Measurements from ENCODE around the gene RAB2B. TPM values are rescaled to one million over a fixed set of nuclear protein-coding genes. Genes with fewer than 3 reads are reported as not detected.

RAB2B gene
- total and polyA plus RNA-seq, 4 donors, result 14.8 to 42.7 (median 20.4) TPM

- H3K27me3 ChIP-seq (ENCODE audit: control insufficient read depth in 3 of 3, insufficient read depth in 3 of 3, low read length in 2 of 3), result no peaks in the 10 kb centered on the region
- no peak overlapping the region for H3K4me3 ChIP-seq
- no peaks in the 10 kb centered on the region for H3K9me3 ChIP-seq (ENCODE audit: control insufficient read depth in 4 of 4, insufficient read depth in 3 of 4, low read length in 3 of 4)
- H3K36me3 ChIP-seq (ENCODE audit: control insufficient read depth in 4 of 4, insufficient read depth in 4 of 4, low read length in 4 of 4), result peaks cover 0 to 18% (median 3%) of the 10 kb centered on the region in 4 donors
- no peak overlapping the region for H3K27ac ChIP-seq (ENCODE audit: low read depth in 1 of 2, low read length in 1 of 2)
- H3K9ac ChIP-seq (ENCODE audit: insufficient read depth in 1 of 2, low read length in 2 of 2), result no peak overlapping the region
- TF ChIP-seq CTCF (IDR thresholded peaks at IDR 0.05; ENCODE audit: control extremely low read depth, extremely low read depth), result no peak
- 75 to 94% methylated on average over 1 of the region's 1 CpG for whole genome bisulfite sequencing, 2 donors
- peaks cover 0 to 4% (median 2%) of the 10 kb centered on the region in 5 donors for H3K4me1 ChIP-seq (ENCODE audit: control insufficient read depth in 5 of 5, insufficient read depth in 5 of 5, low read length in 5 of 5)
- DNase-seq (no peak), ATAC-seq (ENCODE audit: insufficient read depth, low FRiP score) (no peak)
These were observed 44.0 kb upstream of the RAB2B start for GRCh38 chr14:21520767-21521166.

DNA sequence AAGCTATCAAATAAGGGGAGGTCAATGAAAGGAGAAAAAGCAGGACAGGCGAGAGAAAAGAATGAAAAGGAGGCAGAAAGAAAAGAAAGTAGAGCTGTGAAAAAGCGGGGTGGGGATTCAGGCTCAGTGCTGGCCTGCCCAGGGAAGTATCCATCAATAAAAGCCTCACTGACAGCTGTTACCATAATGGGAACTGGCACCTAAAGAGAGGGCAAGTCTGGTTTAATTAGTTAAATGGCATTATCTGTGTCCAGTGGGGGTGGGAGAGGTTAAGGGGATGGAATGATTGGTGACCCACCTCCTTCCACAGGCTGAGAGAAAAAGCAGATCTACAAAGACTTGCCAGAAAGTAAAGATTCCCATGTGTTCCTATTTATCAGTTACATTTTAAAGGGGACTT lies 42.0 kb upstream of the RAB2B start:
- Histone ChIP-seq H3K27ac (ENCODE audit: low read depth in 1 of 2, low read length in 1 of 2) (no peak overlapping the region), H3K4me3 (no peak overlapping the region), H3K9ac (ENCODE audit: insufficient read depth in 1 of 2, low read length in 2 of 2) (no peak overlapping the region), H3K9me3 (ENCODE audit: control insufficient read depth in 4 of 4, insufficient read depth in 3 of 4, low read length in 3 of 4) (no peaks in the 10 kb centered on the region), H3K27me3 (ENCODE audit: control insufficient read depth in 3 of 3, insufficient read depth in 3 of 3, low read length in 2 of 3) (no peaks in the 10 kb centered on the region), H3K4me1 (ENCODE audit: control insufficient read depth in 5 of 5, insufficient read depth in 5 of 5, low read length in 5 of 5) (peaks cover 0 to 2% (median 0%) of the 10 kb centered on the region in 5 donors), H3K36me3 (ENCODE audit: control insufficient read depth in 4 of 4, insufficient read depth in 4 of 4, low read length in 4 of 4) (peaks cover 0 to 9% (median 1%) of the 10 kb centered on the region in 4 donors)
- TF ChIP-seq CTCF (IDR thresholded peaks at IDR 0.05; ENCODE audit: control extremely low read depth, extremely low read depth), result no peak
- WGBS, 2 donors, result 91 to 94% methylated on average over 2 of the region's 2 CpGs
- no peak for ATAC-seq (ENCODE audit: insufficient read depth, low FRiP score)
- no peak for DNase-seq

GRCh38 chr14:21514341-21514740 lies 37.6 kb upstream of the RAB2B start:
- TF ChIP-seq CTCF (IDR thresholded peaks at IDR 0.05; ENCODE audit: control extremely low read depth, extremely low read depth), result no peak
- ATAC-seq (ENCODE audit: insufficient read depth, low FRiP score) (no peak), DNase-seq (no peak)
- 95 to 97% methylated on average over 1 of the region's 1 CpG for whole genome bisulfite sequencing, 2 donors
- no peaks in the 10 kb centered on the region for H3K27me3 ChIP-seq (ENCODE audit: control insufficient read depth in 3 of 3, insufficient read depth in 3 of 3, low read length in 2 of 3)
- H3K36me3 ChIP-seq (ENCODE audit: control insufficient read depth in 4 of 4, insufficient read depth in 4 of 4, low read length in 4 of 4), result no peaks in the 10 kb centered on the region
- no peaks in the 10 kb centered on the region for H3K9me3 ChIP-seq (ENCODE audit: control insufficient read depth in 4 of 4, insufficient read depth in 3 of 4, low read length in 3 of 4)
- no peak overlapping the region for H3K4me3 ChIP-seq
- H3K4me1 ChIP-seq (ENCODE audit: control insufficient read depth in 5 of 5, insufficient read depth in 5 of 5, low read length in 5 of 5), result peaks cover 0 to 9% (median 6%) of the 10 kb centered on the region in 5 donors
- H3K27ac ChIP-seq (ENCODE audit: low read depth in 1 of 2, low read length in 1 of 2), result no peak overlapping the region
- H3K9ac ChIP-seq (ENCODE audit: insufficient read depth in 1 of 2, low read length in 2 of 2), result no peak overlapping the region

All from lung (tissue), 12 donors.